GM13977 (cell line): ENCODE data around the gene PTEN.

ENCODE experiments used
- DNase-seq: peaks from one replicate; pipeline ENCODE4 v3.0.0; 2012; ENCODE audit warnings: low spot score
- in situ Hi-C: fragments of 300-500 bp; cut with MboI; formaldehyde crosslinking; loops from one replicate; pipeline ENCODE4 v1.12.0; 2022; ENCODE audit warnings: low sequenced_read_pairs, low pct_unique_long_range_greater_than_20kb, mixed read lengths, inconsistent platforms; ENCODE audit not compliant: unreplicated experiment
- TF ChIP-seq, protein P1 (sequence below): IDR thresholded peaks from 2 replicates; pipeline ENCODE4 v1.5.1; 2012; ENCODE audit warnings: mild to moderate bottlenecking, control low read depth; ENCODE audit not compliant: insufficient read depth; ENCODE audit errors: extremely low read depth, missing control alignments

Gene PTEN

GRCh38 chr10:87974130-87974529 lies 110.7 kb downstream of the PTEN start:
- in situ Hi-C loops: no loop called here
- TF ChIP-seq, protein P1, sequence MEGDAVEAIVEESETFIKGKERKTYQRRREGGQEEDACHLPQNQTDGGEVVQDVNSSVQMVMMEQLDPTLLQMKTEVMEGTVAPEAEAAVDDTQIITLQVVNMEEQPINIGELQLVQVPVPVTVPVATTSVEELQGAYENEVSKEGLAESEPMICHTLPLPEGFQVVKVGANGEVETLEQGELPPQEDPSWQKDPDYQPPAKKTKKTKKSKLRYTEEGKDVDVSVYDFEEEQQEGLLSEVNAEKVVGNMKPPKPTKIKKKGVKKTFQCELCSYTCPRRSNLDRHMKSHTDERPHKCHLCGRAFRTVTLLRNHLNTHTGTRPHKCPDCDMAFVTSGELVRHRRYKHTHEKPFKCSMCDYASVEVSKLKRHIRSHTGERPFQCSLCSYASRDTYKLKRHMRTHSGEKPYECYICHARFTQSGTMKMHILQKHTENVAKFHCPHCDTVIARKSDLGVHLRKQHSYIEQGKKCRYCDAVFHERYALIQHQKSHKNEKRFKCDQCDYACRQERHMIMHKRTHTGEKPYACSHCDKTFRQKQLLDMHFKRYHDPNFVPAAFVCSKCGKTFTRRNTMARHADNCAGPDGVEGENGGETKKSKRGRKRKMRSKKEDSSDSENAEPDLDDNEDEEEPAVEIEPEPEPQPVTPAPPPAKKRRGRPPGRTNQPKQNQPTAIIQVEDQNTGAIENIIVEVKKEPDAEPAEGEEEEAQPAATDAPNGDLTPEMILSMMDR: no peak
- DNase-seq: no peak

DNA sequence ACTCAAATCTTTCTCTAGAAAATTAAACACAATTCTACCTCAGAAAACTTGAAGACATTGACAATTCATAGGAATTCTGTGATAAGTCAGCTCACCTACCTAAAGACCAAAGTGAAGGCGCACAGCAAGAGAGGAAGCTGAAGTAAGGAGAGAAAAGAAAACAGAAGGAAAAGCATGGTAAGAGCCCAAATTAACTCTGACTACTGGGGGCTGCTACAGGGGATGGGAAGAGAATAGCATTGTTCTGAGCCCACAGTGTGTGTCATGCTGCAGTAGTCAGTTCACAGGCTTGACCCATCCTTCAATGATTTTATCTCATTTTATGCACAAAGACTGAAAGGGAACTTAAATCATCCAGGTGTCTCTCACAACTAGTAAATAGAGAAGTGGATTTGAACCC lies 111.3 kb downstream of the PTEN start:
- DNase-seq: no peak
- TF ChIP-seq, protein P1: no peak
- in situ Hi-C loops: no loop called here

GRCh38 chr10:87976101-87976743 lies 112.8 kb downstream of the PTEN start:
- in situ Hi-C loops: no loop called here
- TF ChIP-seq, protein P1: no peak
- DNase-seq: no peak

DNA sequence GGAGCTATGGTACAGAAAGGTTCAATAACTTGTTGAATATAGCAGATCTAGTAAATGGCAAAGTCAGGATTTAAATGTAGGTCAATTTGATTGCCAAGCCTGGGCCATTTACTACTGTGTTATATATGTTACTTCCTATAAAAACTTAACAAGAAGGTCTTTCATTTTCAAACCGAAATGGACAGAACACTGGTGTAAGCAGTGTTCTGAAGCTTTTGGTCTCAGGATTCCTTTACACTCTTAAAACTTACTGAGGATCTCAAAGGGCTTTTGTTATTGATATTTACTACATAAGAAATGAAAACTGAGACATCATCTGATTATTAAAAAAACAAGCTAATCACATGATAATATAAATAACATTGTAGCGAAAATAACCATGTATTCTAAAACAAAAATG lies 114.7 kb downstream of the PTEN start:
- DNase-seq: no peak
- in situ Hi-C loops: no loop called here
- TF ChIP-seq, protein P1: no peak

GRCh38 chr10:87979847-87980246 lies 116.4 kb downstream of the PTEN start:
- in situ Hi-C loops: no loop called here
- TF ChIP-seq, protein P1: no peak
- no peak for DNase-seq

DNA sequence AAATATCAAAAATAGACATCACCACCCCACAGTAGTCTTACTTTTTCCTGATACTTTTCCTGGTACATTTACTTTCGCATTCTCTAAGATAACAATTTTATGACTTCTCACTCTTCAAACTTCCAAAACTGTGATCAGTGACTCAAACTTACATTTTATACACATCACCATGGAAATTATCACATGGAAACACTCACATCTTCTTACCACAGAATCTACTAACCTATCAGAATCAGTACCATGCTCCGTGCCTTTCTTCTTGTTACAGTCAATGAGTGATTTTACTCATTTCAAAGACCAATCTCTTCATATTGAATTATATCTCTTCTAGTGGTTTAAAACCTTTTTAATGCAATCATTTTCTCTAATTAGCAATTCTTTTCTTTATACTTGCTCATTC lies 120.3 kb downstream of the PTEN start:
- DNase-seq: no peak
- in situ Hi-C loops: no loop called here
- TF ChIP-seq, protein P1: no peak
